ENCODE measurements around the gene PRPF18. TPM values are rescaled to one million over a fixed set of nuclear protein-coding genes. Genes with fewer than 3 reads are reported as not detected.

The PRPF18 gene
- total and polyA plus RNA-seq, 3 donors from 2014 or later = 20.6 to 30.6 (median 26.9) TPM

DNA sequence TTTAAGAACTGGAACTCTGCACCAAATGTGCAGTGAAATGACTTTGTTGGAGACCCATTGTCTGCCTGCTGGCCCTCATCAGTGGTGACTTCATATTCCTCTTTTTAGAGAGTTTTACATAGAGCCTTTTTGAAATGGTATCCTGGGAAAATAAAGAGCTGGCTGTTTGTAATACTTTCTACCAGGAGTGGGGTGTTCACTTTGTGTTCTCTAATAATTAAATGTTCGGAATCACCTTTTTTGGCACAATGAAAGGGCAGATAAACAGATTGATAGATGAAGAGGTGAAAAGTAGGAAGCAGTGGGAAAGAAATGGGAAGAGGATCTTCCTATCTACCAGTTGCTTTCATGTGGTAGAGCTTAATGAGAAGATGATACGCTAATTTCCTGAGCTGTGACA, 55.5 kb downstream of the PRPF18 start:
- no peaks in the 10 kb centered on the region for H3K9me3 ChIP-seq
- WGBS, 2 donors = 96 to 100% methylated on average over 2 of the region's 2 CpGs
- intact Hi-C loops (cut with DNase I; ENCODE audit: low total_unique reads) = no loop called here
- H3K36me3 ChIP-seq (ENCODE audit: low read depth, missing control alignments) = no peaks in the 10 kb centered on the region
- no peak for DNase-seq
- H3K4me3 ChIP-seq = no peak overlapping the region
- H3K27ac ChIP-seq = no peak overlapping the region
- no peaks in the 10 kb centered on the region for H3K27me3 ChIP-seq
- H3K4me1 ChIP-seq = no peaks in the 10 kb centered on the region
- TF ChIP-seq POLR2A (IDR thresholded peaks at IDR 0.05) = no peak
- TF ChIP-seq, protein P1, sequence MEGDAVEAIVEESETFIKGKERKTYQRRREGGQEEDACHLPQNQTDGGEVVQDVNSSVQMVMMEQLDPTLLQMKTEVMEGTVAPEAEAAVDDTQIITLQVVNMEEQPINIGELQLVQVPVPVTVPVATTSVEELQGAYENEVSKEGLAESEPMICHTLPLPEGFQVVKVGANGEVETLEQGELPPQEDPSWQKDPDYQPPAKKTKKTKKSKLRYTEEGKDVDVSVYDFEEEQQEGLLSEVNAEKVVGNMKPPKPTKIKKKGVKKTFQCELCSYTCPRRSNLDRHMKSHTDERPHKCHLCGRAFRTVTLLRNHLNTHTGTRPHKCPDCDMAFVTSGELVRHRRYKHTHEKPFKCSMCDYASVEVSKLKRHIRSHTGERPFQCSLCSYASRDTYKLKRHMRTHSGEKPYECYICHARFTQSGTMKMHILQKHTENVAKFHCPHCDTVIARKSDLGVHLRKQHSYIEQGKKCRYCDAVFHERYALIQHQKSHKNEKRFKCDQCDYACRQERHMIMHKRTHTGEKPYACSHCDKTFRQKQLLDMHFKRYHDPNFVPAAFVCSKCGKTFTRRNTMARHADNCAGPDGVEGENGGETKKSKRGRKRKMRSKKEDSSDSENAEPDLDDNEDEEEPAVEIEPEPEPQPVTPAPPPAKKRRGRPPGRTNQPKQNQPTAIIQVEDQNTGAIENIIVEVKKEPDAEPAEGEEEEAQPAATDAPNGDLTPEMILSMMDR (IDR thresholded peaks at IDR 0.05) = no peak

DNA sequence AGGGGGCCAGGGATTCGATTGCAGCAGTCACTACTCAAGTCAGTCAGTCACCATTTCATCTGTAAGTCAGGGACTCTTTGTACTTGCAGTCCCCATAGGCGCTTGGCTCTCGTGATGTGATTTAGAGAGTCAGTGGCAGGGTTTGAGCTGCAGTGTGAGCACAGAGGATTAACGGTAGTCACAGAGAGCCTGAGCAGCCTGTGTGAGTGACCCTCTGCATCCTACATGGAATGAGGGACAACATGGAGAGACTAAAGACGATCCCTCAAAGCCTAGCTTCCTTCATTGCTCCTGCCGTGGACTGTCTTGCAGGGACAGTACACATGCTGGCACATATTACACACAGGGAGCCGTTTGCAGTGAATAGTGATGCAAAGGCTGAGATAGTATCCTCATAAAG, 56.3 kb downstream of the PRPF18 start:
- 88 to 92% methylated on average over 7 of the region's 7 CpGs for WGBS, 2 donors
- Histone ChIP-seq H3K4me3 (no peak overlapping the region), H3K4me1 (no peaks in the 10 kb centered on the region), H3K36me3 (ENCODE audit: low read depth, missing control alignments) (no peaks in the 10 kb centered on the region), H3K9me3 (no peaks in the 10 kb centered on the region), H3K27ac (no peak overlapping the region), H3K27me3 (no peaks in the 10 kb centered on the region)
- intact Hi-C loops (cut with DNase I; ENCODE audit: low total_unique reads) = no loop called here
- TF ChIP-seq, protein P1 (IDR thresholded peaks at IDR 0.05) = no peak
- TF ChIP-seq POLR2A (IDR thresholded peaks at IDR 0.05) = no peak
- DNase-seq = no peak

DNA sequence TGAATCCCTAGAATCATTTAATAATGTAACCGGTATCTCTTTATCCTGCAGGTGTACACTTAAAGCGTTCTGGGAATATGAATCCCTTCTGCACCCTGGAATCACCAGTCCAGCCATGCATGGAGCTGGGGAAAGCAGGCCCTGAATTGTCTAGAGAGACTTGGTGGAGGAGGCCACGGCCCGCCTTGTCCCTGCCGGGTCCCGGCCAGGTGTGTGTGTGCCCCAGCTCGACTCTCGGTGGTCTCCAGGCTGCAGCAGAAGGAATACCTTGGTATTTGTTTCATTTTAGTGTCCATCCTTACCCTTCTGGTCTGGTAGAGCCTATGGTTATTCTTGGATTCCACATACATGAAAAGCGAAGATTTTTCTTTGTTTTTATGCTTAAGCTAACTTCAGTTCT, 58.1 kb downstream of the PRPF18 start:
- H3K4me1 ChIP-seq = no peaks in the 10 kb centered on the region
- no peaks in the 10 kb centered on the region for H3K36me3 ChIP-seq (ENCODE audit: low read depth, missing control alignments)
- no peaks in the 10 kb centered on the region for H3K27me3 ChIP-seq
- no peak overlapping the region for H3K27ac ChIP-seq
- 95 to 96% methylated on average over 9 of the region's 9 CpGs for WGBS, 2 donors
- no peak for TF ChIP-seq POLR2A (IDR thresholded peaks at IDR 0.05)
- TF ChIP-seq, protein P1 (IDR thresholded peaks at IDR 0.05) = no peak
- intact Hi-C loops (cut with DNase I; ENCODE audit: low total_unique reads) = no loop called here
- H3K9me3 ChIP-seq = no peaks in the 10 kb centered on the region
- no peak for DNase-seq
- H3K4me3 ChIP-seq = no peak overlapping the region

DNA sequence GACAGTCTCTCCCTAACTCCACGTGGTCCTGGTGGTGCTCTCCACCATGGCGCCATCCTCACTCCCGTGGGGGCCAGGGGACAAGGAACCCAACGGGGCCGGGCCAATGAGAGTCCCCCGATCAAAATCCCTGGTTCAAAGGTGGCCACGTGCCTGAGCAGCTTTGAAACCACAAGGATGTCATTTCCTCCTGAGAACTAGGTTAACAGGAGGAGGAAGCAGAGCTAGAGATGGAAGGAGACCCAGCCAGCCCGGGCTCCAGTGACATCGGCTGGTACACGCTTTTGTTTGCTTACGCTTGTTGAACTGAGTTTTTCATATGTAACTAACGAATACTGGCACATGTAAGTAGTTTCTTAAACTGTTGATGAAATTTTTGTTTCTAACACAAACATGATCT, 61.7 kb downstream of the PRPF18 start:
- DNase-seq = no peak
- no peaks in the 10 kb centered on the region for H3K4me1 ChIP-seq
- WGBS, 2 donors = 87 to 92% methylated on average over 12 of the region's 12 CpGs
- no peak overlapping the region for H3K4me3 ChIP-seq
- H3K36me3 ChIP-seq (ENCODE audit: low read depth, missing control alignments) = no peaks in the 10 kb centered on the region
- no peaks in the 10 kb centered on the region for H3K9me3 ChIP-seq
- H3K27ac ChIP-seq = no peak overlapping the region
- intact Hi-C loops (cut with DNase I; ENCODE audit: low total_unique reads) = no loop called here
- TF ChIP-seq, protein P1 (IDR thresholded peaks at IDR 0.05) = no peak
- no peak for TF ChIP-seq POLR2A (IDR thresholded peaks at IDR 0.05)
- H3K27me3 ChIP-seq = no peaks in the 10 kb centered on the region

DNA sequence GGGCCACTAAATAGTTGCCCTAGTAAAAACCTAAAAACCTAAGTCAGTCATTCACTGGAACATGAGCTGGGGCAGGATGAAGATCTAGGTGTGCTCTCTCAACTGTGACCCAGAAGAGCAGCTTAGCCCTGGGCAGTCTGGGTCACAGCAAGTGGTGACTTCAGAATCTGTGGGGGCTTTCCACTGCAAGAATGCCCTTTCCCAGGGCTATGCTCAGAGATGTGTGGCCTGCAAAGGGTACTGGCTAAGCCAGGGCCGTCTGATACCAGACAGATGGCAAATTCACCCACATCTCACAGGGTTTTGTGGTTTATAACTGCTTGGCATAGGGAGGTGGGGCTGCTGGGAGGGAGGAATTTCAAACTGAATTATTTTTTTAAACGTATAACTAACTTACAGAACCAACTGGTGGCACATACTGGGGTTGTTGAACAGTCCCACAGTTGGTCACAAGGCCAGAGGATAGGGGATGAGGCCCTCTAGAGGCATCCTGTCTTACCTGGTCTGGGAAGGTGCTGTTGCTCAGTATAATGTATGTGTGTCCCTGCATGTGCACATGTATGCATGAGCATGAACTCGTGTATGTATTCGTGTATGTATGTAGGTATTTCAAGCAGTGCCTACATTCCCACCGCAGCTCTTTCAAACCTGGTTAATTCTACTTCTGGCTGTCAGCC, 63.2 kb downstream of the PRPF18 start:
- H3K27me3 ChIP-seq = no peaks in the 10 kb centered on the region
- no peaks in the 10 kb centered on the region for H3K4me1 ChIP-seq
- H3K4me3 ChIP-seq = no peak overlapping the region
- 70 to 80% methylated on average over 5 of the region's 5 CpGs for WGBS, 2 donors
- H3K36me3 ChIP-seq (ENCODE audit: low read depth, missing control alignments) = no peaks in the 10 kb centered on the region
- no peaks in the 10 kb centered on the region for H3K9me3 ChIP-seq
- intact Hi-C loops (cut with DNase I; ENCODE audit: low total_unique reads) = no loop called here
- H3K27ac ChIP-seq = no peak overlapping the region
- DNase-seq = no peak
- TF ChIP-seq, protein P1 (IDR thresholded peaks at IDR 0.05) = no peak
- TF ChIP-seq POLR2A (IDR thresholded peaks at IDR 0.05) = no peak
